ENCODE results near the gene PLCD3. TPM values are rescaled to one million over a fixed set of nuclear protein-coding genes. Genes with fewer than 3 reads are reported as not detected.

Gene PLCD3
- total and polyA plus RNA-seq, 9 of the 15 experiments (the other 6 are each of a cell fraction or from before 2014, with no cell fraction given) = 0.20 to 22.6 (median 7.5) TPM

- BruUV-seq (replicated peaks) = no TSS peak
- H3K9ac ChIP-seq (ENCODE audit: insufficient read depth in 1 of 2, low read depth in 2 of 2, low read length in 2 of 2) = peak overlapping the region; percentile 41 to 96
- no peaks in the 10 kb centered on the region for H3K9me1 ChIP-seq (ENCODE audit: control insufficient read depth, insufficient read depth, low read length)
- in situ Hi-C loops (cut with MboI) = no loop called here
- H3K4me1 ChIP-seq (replicated peaks in 1 of 2; ENCODE audit: control insufficient read depth in 2 of 2, insufficient read depth in 2 of 2, low read length in 2 of 2) = peaks cover 7 to 12% of the 10 kb centered on the region in 2 experiments; a peak in 4 of 5 replicates
- H3K27ac ChIP-seq (ENCODE audit: extremely low read depth, low read depth, low read length) = peak overlapping the region; percentile 72
- no peaks in the 10 kb centered on the region for H3K9me3 ChIP-seq (replicated peaks; ENCODE audit: control insufficient read depth, insufficient read depth, low read depth, low read length)
- peak overlapping the region; percentile 67 for H3K4me3 ChIP-seq
- FAIRE-seq (no peak), DNase-seq (ENCODE audit: extremely low read depth in 1 of 4, low spot score in 3 of 4) (peak in 1 of 4 experiments; percentile 45), ATAC-seq (no peak)
- intact Hi-C loops (cut with micrococcal nuclease) = no loop called here
- ChIA-PET POLR2A (interaction anchor here (0.6 to 5.1 kb wide), 8 partner anchors 12 to 1386 kb away, joined by 3 to 62 read pairs (median 4); partner anchors contain the start of gene DCAKD), CTCF (ENCODE audit: low intra/inter-chr PET ratio) (no interaction called here)
- H3K79me2 ChIP-seq (ENCODE audit: control insufficient read depth, insufficient read depth, low read length) = peaks cover 92% of the 10 kb centered on the region
- no peaks in the 10 kb centered on the region for H4K20me1 ChIP-seq (replicated peaks; ENCODE audit: control insufficient read depth, insufficient read depth, low read length)
- no CpG with 5 or more reads among the region's 1 CpG for WGBS (ENCODE audit: insufficient coverage, low coverage, missing lambda C conversion rate)
- H2AFZ ChIP-seq (ENCODE audit: low read depth, low read length) = no peak overlapping the region
- peak overlapping the region; percentile 91 for H3K4me2 ChIP-seq (ENCODE audit: insufficient read depth, low read length)
- no peaks in the 10 kb centered on the region for H3K27me3 ChIP-seq (ENCODE audit: control insufficient read depth in 2 of 2, insufficient read depth in 2 of 2, low read length in 2 of 2)
- peaks cover 51% of the 10 kb centered on the region for H3K36me3 ChIP-seq (ENCODE audit: control insufficient read depth, insufficient read depth, low read length)
- TF ChIP-seq ASH1L (IDR thresholded peaks at IDR 0.05; ENCODE audit: borderline replicate concordance, low read depth, partially characterized antibody) (peak; percentile 23), MNT (conservative IDR thresholded peaks at IDR 0.05) (no peak), CHD2 (IDR thresholded peaks at IDR 0.05; ENCODE audit: low read depth, low read length) (no peak), TAF7 (tag; IDR thresholded peaks at IDR 0.05) (no peak), ZMIZ1 (IDR thresholded peaks at IDR 0.05; ENCODE audit: low read depth in 2 of 2, low read length in 2 of 2) (no peak), C11orf30 (IDR thresholded peaks at IDR 0.05; ENCODE audit: low read depth) (peak; percentile 70), MAFG (tag; conservative IDR thresholded peaks at IDR 0.05) (peak; percentile 56; the same call in 1 of the 2 replicates), TRIM25 (IDR thresholded peaks at IDR 0.05; ENCODE audit: borderline replicate concordance) (no peak), ARID2 (IDR thresholded peaks at IDR 0.05) (no peak), XRCC3 (IDR thresholded peaks at IDR 0.05) (no peak), PRDM10 (IDR thresholded peaks at IDR 0.05; ENCODE audit: partially characterized antibody) (peak; percentile 38), TGIF2 (CRISPR knock-in tag; IDR thresholded peaks at IDR 0.05) (no peak)
These were observed 69.1 kb downstream of the PLCD3 start for GRCh38 chr17:45063198-45063597.

Data from K562 (cell line).